Amniotic epithelial cell (primary cell): ENCODE data around the gene ISX.
"Not testable (repeated sequence)": the region's sequence is repeated elsewhere in the genome, so short reads cannot be mapped to it uniquely, and the experiment has no call there.

ENCODE experiments used
- DNase-seq: peaks from one replicate; pipeline ENCODE4 v3.0.0-alpha.2; 2010; ENCODE audit warnings: low read depth

Gene ISX

DNA sequence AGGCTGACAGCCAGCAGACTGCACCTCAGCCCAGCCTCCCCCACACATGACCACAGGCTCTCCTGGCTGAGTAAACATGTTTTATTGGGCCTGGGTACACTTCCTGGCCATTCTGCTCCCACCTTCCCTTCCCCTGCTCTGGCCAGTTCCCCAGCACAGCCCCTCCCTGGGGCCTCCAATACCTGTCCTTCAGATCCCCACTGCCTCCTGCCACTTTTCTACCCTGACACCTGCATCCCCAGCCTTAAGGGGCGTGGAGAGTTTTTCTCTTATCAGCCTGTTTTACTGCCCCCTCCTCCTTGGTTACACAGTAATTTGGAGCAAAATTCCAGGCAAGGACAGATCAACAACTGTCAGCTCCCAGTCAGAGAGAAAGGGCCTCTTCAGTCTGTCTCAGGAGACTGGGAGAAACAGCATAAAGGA, at the start of gene ISX:
Gene ISX (plus strand): TSS at position 363 of the 423 bp plus-strand sequence. CDS start 930 bp downstream, outside the sequence.
- DNase-seq: no peak

DNA sequence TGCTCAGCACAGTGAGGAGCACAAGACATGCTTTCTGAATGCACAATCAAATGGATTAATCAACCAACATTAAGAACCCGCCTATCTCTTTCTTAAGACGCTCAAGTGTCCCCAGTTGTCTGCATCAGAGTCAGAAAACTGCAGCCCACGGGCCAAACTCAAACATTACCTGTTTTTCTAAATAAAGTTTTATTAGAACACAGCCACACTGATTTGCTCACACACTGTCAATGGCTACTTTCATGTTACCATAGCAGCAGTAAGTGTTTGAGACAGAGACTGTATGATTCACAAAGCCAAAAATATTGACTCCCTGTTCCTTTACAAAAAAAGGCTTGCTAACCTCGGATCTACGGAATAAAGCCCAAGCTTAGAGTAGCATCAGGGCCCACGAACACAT, 49.0 kb upstream of the ISX start:
- DNase-seq: no peak

DNA sequence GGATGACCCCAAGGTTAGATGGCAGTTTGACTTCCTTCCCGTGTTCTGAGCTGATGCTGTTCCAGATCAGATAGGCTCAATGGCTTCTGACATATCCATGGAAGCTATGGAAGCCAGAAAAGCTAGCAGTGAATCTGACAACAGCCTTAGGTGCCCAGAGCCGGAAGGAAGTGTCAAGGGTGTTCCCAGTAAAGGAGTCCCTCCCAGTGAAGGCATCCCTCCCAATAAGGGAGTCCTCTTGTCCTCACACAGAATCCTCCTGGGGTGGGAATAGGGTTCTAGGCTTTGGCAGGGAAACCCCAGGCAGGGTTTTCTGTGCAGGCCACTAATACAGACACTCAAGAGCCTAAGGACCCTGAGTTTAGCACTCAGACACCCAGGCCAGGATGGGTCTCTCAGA, 47.0 kb upstream of the ISX start:
- no peak for DNase-seq

DNA sequence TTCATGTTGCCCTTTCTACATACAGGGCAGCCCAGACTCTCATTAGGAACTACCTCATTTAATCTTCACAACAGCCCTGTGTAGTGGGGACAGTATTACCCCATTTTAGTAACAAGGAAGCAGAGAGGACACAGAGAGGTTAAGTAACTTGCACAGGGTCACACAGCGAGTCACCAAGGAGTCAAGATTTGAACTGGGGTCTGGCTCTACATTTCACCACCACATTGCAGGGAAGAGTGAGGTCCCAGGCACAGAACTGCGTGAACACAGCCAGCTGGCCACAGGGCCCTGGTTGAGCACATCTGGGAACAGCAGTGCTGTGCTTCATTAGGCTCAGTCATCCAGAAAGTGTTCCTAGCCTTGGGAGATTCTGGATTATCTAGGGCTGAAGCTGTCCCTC, 45.4 kb upstream of the ISX start:
- no peak for DNase-seq

DNA sequence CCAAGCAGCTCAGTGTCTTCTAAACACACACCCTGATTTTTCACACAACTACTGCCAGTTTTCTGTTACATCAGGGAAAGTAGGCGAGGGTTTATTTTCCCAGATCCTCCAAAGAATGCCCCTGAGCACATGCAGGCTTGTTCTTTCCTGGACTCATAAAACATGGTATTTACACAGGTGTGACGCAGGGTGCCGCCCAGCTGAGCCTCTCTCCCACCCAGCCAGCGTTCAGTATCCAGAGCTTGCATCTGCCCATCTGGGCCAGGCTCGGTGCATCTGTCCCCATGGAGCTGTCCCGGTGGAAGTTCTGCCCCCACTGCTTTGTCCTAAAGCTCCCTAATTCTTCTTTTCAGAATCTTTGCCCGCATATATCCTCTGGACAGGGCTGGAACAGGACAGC, 44.8 kb upstream of the ISX start:
- DNase-seq: no peak

DNA sequence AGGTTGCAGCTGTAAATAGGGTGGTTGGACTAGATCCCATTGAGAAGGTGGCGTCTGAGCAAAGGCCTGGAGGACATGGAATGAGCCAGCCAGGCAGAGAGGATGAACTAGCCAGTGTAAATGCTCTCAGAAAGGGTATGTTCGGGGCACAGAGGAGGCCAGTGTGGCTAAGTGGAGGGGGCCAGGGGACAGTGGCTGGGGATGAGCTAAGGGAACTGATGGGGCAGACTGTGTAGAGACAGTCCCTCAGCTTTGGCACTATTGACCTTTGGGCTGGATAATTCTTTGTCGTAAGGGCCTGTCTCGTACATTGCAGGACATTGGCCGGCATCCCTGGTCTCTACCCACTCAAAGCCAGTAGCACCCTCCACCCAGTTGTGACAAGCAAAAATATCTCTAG, 43.7 kb upstream of the ISX start:
- DNase-seq: no peak

DNA sequence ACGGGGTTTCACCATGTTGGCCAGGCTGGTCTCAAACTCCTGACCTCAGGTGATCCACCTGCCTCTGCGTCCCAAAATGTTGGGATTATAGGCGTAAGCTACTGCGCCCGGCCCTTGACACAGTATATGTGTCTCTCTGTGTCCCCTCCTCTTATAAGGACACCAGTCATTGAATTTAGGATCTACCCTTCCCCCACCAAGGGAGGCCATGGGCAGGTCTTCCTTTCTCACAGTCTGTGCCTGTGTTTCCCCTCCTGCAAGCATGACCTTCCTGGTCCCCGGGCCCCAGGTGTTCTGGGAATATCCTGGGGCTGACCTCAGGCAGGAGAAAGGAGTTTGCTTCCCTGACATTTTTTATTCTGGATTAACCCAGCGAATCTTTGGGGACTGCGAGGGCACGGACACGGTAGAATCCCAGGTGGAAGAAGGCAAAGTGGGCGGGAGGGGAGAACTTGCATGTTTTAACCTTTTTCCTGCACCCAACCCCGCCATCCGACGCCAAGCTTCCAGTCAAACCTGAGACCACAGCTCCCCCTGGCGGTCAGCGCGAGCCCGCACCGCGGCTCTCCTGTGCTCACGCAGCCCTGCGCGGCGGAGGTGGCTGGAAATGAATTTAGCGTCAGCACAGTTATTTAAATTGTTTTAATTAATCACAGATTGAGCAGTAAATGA, 42.1 kb upstream of the ISX start:
- DNase-seq: no peak

DNA sequence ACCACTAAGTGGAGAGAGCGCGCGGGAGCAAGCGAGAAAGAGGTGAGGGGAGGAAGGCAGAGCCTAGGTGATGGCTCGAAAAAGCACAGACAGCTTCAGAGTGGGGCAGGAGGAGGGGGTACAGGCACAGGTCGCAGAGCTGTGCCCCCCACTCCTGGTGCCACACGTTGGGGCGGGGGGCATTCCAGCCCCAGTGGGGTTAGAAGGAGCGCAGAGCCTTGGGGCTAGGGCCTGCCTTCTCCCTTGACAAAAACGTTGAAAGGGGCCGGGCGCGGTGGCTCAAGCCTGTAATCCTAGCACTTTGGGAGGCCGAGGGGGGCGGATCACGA, 41.6 kb upstream of the ISX start:
- DNase-seq: no peak

DNA sequence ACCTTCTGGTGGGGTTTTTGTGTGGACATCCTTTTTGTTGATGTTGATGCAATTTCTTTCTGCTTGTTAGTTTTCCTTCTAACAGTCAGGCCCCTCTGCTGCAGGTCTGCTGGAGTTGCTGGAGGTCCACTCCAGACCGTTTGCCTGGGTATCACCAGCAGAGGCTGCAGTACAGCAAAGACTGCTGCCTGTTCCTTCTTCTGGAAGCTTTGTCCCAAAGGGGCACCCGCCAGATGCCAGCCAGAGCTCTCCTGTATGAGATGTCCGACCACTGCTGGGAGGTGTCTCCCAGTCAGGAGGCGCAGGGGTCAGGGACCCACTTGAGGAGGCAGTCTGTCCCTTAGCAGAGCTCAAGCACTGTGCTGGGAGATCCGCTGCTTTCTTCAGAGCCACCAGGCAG, 35.8 kb upstream of the ISX start:
- DNase-seq: not testable (repeated sequence)

DNA sequence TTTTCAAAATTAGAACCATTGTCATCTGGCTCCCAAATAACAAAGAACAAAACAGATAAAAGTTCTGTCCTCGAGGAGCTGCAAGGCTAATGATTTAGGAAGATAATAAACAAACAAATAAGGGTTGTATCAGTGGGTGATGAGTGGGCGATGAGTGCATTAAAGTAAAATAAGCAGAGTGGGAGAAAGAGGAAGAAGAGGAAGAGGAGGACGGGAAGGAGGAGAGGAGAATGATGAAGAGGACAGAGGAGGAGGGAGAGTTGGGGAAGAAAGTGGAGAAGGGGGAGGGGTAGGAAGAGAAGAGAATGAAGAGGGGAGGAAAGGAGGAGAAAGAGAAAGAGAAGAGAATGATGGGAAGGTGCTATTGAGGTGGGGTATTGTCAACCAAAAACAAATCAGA, 33.4 kb upstream of the ISX start:
- DNase-seq: no peak

DNA sequence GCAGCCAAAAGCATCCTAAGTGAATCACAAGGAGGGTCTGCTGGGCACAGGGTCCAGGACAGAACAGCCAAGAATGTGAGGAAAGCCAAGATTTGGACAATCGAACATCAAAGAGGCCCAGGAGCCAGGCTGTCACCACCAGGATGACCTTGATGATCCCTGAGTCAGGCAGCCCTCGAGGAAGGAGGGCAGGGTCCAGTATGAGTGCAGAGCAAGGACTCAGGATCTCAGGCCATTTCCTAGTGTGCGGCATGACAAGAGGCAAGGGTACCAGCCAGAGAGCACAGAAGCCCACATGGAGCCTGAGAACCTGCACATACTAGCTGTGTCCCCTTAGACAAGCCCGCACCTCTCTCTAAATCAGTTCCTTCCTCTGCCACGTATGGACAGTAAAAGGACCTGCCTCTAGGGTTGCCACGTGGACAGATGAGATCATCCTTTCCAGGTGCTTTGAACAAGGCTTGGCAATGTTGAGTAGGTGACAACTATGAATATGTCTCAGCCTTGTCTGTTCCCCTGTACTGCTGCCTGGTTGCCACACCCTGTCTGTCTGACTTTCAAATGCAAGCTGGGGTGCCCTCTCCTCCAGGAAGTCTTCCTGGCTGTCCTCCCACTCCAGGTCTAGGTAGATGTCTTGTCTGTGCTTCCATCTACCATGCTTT, 32.2 kb upstream of the ISX start:
- no peak for DNase-seq

DNA sequence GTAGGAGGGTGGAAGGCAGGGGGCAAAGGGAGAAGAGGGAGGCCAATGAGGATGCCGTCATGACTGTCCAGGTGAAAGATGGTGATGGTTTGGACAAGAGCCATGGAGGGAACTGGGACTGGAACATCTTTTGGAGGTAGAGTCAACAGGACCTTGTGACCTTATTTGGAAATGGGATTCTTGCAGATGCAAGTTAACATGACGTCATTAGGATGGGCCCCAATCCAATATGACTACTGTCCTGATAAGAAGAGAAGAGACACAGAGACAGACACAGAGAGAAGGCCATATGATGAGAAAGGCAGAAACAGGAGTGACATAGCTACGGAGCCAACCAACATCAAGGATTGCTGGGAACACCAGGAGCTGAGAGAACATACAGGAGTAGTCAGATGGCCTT, 31.0 kb upstream of the ISX start:
- no peak for DNase-seq

DNA sequence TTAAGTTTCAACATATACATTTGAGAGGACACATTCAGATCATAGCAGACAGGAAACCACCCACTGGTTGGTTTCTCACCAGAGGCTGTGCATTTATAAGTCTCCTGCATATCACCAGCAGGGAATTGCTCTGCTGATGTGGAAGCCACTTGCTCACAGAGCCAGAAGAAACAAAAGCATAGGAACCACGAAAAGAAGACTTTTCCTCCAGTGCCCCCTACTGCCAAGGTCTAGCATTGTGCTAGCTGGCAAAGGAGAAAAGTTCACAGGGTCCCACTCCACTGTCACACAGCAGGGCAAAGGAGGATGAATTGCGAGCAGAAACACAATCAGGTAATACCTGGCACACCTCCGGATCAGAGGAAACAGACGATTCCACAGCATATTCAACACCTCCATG, 28.9 kb upstream of the ISX start:
- no peak for DNase-seq

DNA sequence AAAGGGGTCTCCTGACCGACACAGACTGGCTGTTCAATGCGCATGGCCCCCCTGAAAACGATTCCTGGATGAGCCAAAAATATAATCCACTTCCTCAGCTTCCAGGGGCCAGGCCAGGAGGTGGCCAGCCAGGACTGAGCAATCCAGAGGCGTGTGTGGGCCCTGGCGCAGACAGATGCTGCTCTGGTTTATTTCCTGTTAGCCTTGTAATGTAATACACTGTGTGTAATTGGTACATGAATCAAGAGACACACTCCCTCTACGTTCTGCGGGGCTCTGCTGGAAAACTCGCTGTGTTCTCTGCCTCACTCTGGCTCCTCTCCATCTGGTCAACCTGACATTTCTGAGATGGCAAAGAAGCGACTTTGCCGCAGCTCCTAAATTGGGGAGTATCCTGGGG, 26.3 kb upstream of the ISX start:
- DNase-seq: no peak

DNA sequence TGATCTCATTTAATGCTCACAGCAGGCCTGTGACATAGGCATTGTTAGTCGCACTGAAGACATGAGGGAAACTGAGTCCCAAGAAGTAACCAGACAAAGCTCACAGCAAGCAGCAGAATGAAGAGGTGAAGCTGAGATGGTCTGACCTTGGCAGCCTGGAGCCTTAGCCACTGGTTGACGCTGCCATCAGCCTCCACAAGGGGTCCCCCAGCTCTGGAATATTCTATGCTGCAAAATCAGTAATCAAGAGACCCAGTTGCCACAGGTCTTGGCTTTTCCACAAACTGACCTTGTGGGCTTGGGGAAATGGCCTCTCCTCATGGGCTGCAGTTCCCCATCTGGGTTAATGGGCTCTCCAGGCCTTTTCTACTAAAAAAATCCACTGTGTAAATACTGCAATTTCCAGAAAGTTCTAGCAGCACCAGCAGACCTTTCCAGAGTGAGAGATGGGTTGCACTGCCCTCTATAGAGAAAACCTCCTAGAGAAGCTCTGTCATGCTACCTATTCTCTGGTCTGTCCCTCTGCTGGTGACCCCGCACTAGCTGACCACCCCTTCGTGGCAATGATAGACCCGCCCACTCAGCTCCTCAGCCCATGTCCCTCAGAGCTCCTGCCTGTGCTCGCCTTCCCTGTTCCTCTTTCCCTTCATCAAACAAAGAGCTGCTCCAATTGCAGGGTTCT, 22.6 kb upstream of the ISX start:
- DNase-seq: no peak

DNA sequence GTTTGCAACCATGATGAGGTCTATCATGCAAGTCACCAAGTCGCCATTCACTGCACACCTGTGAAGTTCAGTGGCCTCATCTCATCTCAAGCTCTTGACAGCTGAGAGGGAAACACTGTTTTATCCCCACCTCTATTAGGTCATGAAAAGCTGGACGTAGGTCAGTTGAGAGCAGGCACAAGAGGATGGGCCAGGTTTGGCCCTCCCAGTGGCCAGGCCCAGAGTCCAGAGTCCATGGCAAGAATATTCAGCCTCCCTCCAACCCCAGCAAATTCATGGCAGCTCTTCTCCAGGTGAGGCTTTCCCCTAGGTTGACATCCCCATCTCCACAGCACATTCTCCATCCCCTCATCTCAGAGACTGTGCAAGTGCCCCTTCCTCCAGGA, 22.0 kb upstream of the ISX start:
- DNase-seq: no peak

DNA sequence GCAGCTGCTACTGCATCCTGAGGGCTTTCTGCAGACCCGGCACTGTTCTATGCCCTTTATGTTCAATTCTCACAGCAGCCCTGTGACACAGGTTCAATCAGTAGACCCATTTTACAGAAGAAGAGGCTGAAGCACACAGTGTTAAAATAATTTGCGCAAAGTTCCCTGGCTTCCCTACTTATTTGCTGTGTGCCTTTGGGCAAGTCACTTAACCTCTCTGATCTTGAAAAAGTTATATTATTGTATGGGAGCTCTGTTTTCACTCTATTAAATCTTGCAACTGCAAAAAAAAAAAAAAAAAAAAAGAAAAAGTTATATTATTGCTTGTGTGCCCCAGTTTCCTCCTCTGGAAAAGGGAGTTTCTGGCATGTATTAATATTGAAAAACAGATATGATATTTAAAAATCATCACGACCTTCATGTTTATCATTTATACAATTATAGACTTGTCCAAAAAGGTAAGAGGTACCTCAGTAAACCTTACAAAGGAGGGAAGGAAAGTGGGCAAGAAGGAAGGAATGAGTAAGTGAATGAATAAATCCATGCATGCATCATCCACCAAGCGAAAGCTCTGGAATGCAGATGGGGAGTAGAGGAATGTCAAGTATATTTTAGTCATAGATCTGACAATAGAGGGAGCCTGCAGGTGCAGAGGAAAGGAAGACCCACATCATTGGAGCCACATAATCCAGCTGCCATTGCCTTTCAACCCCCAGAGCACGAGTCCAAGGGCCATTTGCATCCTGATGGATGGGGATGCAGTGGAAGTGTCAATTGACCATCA, 21.2 kb upstream of the ISX start:
- no peak for DNase-seq

DNA sequence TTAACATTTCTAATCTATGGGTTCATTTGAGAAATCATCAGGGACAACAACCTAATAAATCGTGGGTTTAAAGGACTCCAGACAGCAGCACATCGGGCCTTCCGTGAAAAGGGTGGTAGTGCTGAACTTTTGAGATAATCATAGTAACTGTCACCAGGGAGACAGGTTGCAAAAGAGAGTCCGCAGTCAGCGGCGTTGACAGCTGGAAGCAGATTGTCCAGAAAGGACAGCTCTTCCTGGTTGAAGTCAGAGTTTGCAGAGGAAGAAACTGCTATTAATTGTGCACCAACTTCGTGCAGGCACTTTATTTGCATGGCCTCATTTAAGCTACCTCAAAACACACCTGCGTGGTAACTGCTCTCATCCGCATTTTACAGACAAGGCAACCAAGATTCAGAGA, 20.5 kb upstream of the ISX start:
- no peak for DNase-seq

DNA sequence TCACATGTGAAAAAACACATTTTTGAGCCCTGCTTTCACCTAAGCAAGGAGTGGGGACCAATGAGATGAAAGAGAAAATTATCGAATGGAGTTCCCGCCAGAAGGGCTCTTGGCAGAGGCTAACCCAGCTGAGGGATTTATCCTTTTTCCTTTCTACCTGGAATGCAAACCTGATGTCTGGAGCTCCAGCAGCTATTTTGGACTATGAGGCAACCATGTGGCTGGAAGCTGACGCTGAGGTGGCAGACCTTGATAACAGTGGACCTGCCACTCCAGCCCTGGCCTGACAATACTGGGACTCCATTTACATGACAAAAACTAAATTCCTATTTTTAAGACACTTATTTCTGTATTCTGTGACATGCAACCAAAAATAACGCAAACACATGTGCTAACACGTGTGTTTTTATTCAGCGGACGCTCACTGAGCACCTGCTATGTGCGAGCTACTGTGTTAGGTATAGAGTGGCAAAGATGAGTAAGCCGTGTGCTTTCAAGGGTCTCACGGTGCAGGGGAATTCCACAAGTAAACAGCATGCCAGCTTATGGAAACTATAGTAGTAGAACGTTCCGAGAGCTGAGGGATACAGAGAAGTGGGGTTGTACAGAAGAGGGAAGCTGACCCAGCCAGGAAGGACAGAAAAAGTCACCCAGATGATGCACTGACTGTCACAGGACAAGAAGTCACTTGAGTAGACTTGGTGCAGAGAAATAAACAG, 19.1 kb upstream of the ISX start:
- DNase-seq: no peak

DNA sequence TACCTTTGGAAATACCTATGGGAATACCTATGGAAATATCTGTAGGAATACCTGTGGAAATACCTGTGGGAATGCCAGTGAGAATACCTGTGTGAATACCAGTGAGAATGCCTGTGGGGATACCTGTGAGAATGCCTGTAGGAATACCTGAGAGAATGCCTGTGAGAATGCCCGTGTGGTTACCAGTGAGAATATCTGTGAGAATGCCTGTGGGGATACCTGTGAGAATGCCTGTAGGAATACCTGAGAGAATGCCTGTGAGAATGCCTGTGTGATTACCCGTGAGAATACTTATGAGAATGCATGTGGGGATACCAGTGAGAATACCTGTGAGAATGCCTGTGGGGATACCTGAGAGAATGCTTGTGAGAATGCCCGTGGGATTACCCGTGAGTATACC, 15.9 kb upstream of the ISX start:
- not testable (repeated sequence) for DNase-seq

DNA sequence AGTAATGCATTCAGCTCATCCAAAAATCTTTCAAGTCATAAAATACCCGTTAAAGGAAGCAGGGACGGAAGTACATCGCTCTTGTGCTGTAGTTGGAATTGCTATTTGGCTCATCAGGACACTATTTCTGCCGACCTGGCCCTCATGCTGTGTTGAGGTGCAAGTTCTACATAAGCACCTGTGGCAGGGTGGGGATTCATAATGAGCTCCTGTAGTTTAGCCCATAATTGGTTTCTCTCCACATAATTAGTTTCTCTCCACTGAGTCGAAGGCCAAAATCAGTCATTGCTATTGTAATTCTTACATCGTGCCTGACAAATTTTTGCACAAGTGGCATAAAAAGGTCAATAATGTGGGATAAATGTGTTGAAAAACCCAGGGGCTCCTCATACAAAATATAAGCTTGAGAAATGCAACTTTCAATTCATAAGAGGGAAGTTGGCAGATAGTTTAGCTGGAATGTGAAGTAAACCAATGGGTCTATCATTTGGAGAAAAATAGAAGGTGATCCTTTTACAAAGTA, 14.9 kb upstream of the ISX start:
- DNase-seq: no peak

DNA sequence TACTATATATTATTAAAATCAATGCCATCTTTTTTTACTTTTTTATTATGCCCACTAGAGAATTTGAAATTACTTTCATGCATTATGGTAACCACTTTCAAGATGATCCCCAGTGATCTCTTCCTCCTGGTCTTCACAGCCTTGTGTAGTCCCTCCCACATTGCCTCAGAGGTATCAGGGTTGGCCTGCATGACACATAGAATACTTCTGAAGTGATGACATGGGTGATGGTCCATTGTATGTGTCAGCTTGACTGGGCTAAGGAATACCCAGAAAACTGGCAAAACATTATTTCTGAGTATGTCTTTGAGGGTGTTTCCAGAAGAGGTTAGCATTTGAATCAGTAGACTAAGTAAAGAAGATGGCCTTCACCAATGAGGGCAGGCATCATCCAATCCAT, 14.2 kb upstream of the ISX start:
- no peak for DNase-seq
